MCF 10A (cell line): ENCODE results near the gene EME2. TPM values are rescaled to one million over a fixed set of nuclear protein-coding genes. Genes with fewer than 3 reads are reported as not detected.

Source experiments
- BruUV-seq: library from RNA; stranded (reverse); fragments of 400-500 nt; replicated peaks from 2 replicates; lab custom pipeline; 2021; lab: Mats Ljungman, UMichigan
- CTCF ChIA-PET: fragments of 300-600 bp; sonication (Branson Sonifier 250); formaldehyde crosslinking; extraction: SDS; loops from one replicate; lab custom pipeline; 2021; ENCODE audit warnings: antibody characterized with exemption, inconsistent platforms; lab: Yijun Ruan, JAX
- POLR2A ChIA-PET: fragments of 300-600, 350-650 bp; sonication (Branson Sonifier 250); formaldehyde crosslinking; extraction: SDS; loops from one replicate; lab custom pipeline; 2020; ENCODE audit warnings: antibody characterized with exemption, inconsistent platforms; lab: Yijun Ruan, JAX
- DNase-seq: peaks from one replicate; pipeline ENCODE4 v3.0.0-alpha.2; 2018; ENCODE audit not compliant: unreplicated experiment
- H3K27ac Mint-ChIP-seq: one replicate; pipeline ENCODE4 v1.8.0; 2022; ENCODE audit warnings: mild to moderate bottlenecking, low read depth, mixed read lengths; ENCODE audit not compliant: unreplicated experiment
- H3K27me3 Mint-ChIP-seq: one replicate; pipeline ENCODE4 v1.8.0; 2022; ENCODE audit warnings: mixed read lengths; ENCODE audit not compliant: insufficient read depth, unreplicated experiment
- H3K36me3 Mint-ChIP-seq: one replicate; pipeline ENCODE4 v1.8.0; 2022; ENCODE audit warnings: mild to moderate bottlenecking, moderate library complexity, mixed read lengths; ENCODE audit not compliant: insufficient read depth, unreplicated experiment
- H3K4me1 Mint-ChIP-seq: one replicate; pipeline ENCODE4 v1.8.0; 2022; ENCODE audit warnings: mixed read lengths; ENCODE audit not compliant: insufficient read depth, unreplicated experiment
- H3K4me3 Mint-ChIP-seq: one replicate; pipeline ENCODE4 v1.8.0; 2022; ENCODE audit warnings: mild to moderate bottlenecking, moderate library complexity, mixed read lengths; ENCODE audit not compliant: unreplicated experiment
- H3K9me3 Mint-ChIP-seq: one replicate; pipeline ENCODE4 v1.8.0; 2022; ENCODE audit warnings: mixed read lengths; ENCODE audit not compliant: unreplicated experiment
- intact Hi-C: fragments of 100-400 bp; cut with micrococcal nuclease; formaldehyde crosslinking; loops from 2 replicates; pipeline ENCODE4 v1.14.1; 2022
- total RNA-seq: library from RNA; stranded (reverse); gene quantifications from 2 replicates; pipeline ENCODE4 v1.2.3, GENCODE V29; 2022
- TF ChIP-seq, protein P1 (sequence below): fragments of 200-600 bp; IDR thresholded peaks from one replicate; pipeline ENCODE4 v1.8.0; 2022; ENCODE audit warnings: antibody characterized with exemption, mild to moderate bottlenecking; ENCODE audit not compliant: unreplicated experiment

EME2 gene
- total RNA-seq, 1 experiment from 2014 or later: 20.6 TPM

DNA sequence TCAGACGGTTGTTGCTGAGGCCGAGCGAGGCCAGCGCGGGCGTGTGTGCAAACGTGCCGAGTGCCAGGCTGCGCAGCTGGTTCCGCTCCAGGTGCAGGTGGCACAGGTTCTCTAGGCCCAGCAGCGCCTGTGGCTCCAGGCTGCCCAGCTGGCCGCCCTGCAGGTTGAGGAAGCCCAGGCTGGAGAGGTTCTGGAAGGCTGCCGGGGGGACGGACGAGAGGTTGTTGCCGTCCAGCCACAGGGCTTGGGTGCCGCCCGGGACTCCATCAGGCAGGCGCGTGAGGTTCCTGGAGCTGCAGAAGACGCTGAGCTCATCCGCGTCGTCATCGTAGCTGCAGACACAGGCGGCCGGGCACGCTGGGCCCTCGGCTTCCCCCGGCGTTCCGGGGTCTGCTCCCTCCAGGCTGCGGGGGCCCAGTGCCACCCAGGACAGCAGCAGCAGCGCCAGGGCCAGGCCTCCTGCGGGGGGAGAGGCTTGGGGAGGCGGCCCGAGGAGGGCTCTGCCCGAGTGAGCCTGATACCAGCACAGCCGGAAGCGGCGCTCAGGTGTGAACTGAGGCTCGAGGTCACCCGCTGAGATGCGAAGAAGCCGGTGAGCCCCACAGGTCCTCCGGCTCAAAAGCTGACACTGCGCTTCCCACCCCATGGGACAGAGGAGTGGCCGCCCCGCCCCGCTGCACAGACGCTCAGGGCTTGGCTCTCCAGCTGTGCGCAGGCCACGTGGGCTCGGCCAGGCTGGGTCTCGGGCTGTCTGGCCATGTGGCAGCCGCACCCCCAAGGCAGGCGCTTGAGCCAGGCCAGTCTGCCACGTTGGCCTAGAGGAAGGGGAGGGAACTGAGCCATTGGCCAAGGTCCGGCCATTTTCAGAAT is 19.6 kb downstream of the EME2 start:
- H3K36me3 Mint-ChIP-seq: peaks cover 2% of the 10 kb centered on the region
- POLR2A ChIA-PET: interaction anchor here (0.6 to 2.0 kb wide), 2 partner anchors 10 kb away, joined by 3 to 13 read pairs; partner anchors contain the start of genes NUBP2 and SPSB3
- no peaks in the 10 kb centered on the region for H3K4me1 Mint-ChIP-seq
- H3K27ac Mint-ChIP-seq: no peak overlapping the region
- intact Hi-C loops: no loop called here
- H3K9me3 Mint-ChIP-seq: no peaks in the 10 kb centered on the region
- CTCF ChIA-PET: interaction anchor here (0.5 kb wide), 1 partner anchor 371 kb away, joined by 3 read pairs; no protein-coding TSS in a partner anchor
- no peak overlapping the region for H3K4me3 Mint-ChIP-seq
- no peak for DNase-seq
- H3K27me3 Mint-ChIP-seq: no peaks in the 10 kb centered on the region
- no TSS peak for BruUV-seq
- TF ChIP-seq, protein P1, sequence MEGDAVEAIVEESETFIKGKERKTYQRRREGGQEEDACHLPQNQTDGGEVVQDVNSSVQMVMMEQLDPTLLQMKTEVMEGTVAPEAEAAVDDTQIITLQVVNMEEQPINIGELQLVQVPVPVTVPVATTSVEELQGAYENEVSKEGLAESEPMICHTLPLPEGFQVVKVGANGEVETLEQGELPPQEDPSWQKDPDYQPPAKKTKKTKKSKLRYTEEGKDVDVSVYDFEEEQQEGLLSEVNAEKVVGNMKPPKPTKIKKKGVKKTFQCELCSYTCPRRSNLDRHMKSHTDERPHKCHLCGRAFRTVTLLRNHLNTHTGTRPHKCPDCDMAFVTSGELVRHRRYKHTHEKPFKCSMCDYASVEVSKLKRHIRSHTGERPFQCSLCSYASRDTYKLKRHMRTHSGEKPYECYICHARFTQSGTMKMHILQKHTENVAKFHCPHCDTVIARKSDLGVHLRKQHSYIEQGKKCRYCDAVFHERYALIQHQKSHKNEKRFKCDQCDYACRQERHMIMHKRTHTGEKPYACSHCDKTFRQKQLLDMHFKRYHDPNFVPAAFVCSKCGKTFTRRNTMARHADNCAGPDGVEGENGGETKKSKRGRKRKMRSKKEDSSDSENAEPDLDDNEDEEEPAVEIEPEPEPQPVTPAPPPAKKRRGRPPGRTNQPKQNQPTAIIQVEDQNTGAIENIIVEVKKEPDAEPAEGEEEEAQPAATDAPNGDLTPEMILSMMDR: no peak

- ChIA-PET POLR2A (interaction anchor here (0.6 to 1.1 kb wide), 3 partner anchors 9 to 10 kb away, joined by 3 to 6 read pairs (median 3); partner anchors contain the start of genes NUBP2 and SPSB3), CTCF (interaction anchor here (0.5 to 0.6 kb wide), 3 partner anchors 30 to 482 kb away, joined by 3 read pairs; no protein-coding TSS in a partner anchor)
- BruUV-seq: no TSS peak
- Mint-ChIP-seq H3K27me3 (no peaks in the 10 kb centered on the region), H3K27ac (no peak overlapping the region), H3K36me3 (no peaks in the 10 kb centered on the region), H3K4me1 (no peaks in the 10 kb centered on the region), H3K9me3 (no peaks in the 10 kb centered on the region), H3K4me3 (no peak overlapping the region)
- no peak for DNase-seq
- intact Hi-C loops: no loop called here
- TF ChIP-seq, protein P1: no peak
Observed at GRCh38 chr16:1792836-1793577, 20.4 kb downstream of the EME2 start.

DNA sequence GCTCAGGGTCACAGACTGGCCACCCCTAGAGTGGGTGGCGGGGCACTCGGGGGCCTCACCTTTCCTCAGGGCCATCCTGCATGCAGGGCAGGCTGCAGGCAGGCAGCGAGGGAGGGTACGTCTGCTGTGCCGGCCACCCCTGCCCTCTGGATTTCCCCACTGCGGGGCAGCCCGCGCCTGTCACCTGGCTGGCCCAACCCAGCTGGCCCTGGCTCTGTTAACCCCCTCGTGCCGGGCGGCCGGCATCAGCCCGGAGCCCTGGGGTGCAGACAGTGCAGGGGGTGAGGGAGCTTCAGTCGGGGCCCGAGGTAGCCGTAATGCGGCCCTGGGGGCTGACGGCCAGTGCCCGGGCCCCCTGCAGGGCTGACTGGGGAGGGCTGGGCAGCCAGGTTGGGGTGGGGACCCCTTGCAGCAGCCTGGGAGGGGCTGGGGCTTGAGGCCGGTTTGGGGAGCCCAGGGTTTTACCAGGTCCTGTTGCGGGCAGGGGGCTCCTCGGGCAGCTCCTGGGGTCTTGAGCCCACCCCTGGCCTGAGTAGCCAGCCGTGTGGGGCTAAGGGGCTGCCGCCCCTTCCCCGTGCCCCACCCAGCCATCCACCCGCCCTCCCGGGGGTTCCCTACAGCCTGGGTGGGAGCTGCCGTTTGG is 21.1 kb downstream of the EME2 start, which contains the start of gene IGFALS:
IGFALS (minus strand) TSS at position 128 of the 643 bp plus-strand sequence; CDS start at position 75, 53 bp downstream.
- Mint-ChIP-seq H3K4me3 (no peak within 1 kb of the TSS), H3K27ac (no peak within 1 kb of the TSS), H3K36me3 (no peaks in the 10 kb centered on the region), H3K9me3 (no peaks in the 10 kb centered on the region), H3K4me1 (no peaks in the 10 kb centered on the region), H3K27me3 (no peaks in the 10 kb centered on the region)
- BruUV-seq: no TSS peak
- ChIA-PET CTCF (interaction anchor here (0.6 kb wide), 2 partner anchors 29 to 483 kb away, joined by 3 read pairs; no protein-coding TSS in a partner anchor), POLR2A (interaction anchor here (0.7 to 1.1 kb wide), 2 partner anchors 8 to 11 kb away, joined by 3 to 6 read pairs; partner anchors contain the start of genes NUBP2 and SPSB3)
- no peak for DNase-seq
- TF ChIP-seq, protein P1: no peak
- intact Hi-C loops: no loop called here
